C4-2B (cell line): Measurements from ENCODE around the gene ADCY1.

Source experiments
- H3K27ac ChIP-seq: fragments of 450-650 bp; 2 replicates; pipeline ENCODE4 v1.5.1; 2017
- CTCF ChIP-seq: fragments of 450-650 bp; conservative IDR thresholded peaks from 2 replicates; pipeline ENCODE4 v1.5.1; 2017; ENCODE audit warnings: mild to moderate bottlenecking
- ZFX ChIP-seq: fragments of 450-650 bp; IDR thresholded peaks from 2 replicates; pipeline ENCODE4 v1.6.1; 2017

The ADCY1 gene

GRCh38 chr7:45595809-45596664 lies 21.9 kb downstream of the ADCY1 start:
- H3K27ac ChIP-seq = no peak overlapping the region
- TF ChIP-seq CTCF (no peak), ZFX (no peak)

- no peak overlapping the region for H3K27ac ChIP-seq
- TF ChIP-seq ZFX (no peak), CTCF (no peak)
These were observed 22.5 kb downstream of the ADCY1 start for GRCh38 chr7:45596665-45597095.

- TF ChIP-seq ZFX = no peak
- no peak for TF ChIP-seq CTCF
- no peak overlapping the region for H3K27ac ChIP-seq
These were observed 23.3 kb downstream of the ADCY1 start for GRCh38 chr7:45597286-45597984.

- no peak for TF ChIP-seq ZFX
- no peak for TF ChIP-seq CTCF
- H3K27ac ChIP-seq = no peak overlapping the region
These were observed 24.8 kb downstream of the ADCY1 start for GRCh38 chr7:45598886-45599520.

GRCh38 chr7:45599851-45600706 lies 25.9 kb downstream of the ADCY1 start:
- no peak for TF ChIP-seq CTCF
- TF ChIP-seq ZFX = no peak
- no peak overlapping the region for H3K27ac ChIP-seq

- TF ChIP-seq ZFX = no peak
- no peak for TF ChIP-seq CTCF
- H3K27ac ChIP-seq = no peak overlapping the region
These were observed 26.9 kb downstream of the ADCY1 start for GRCh38 chr7:45601094-45601493.
